GM23338 (cell line): ENCODE data around the gene GLB1L3. TPM values are rescaled to one million over a fixed set of nuclear protein-coding genes. Genes with fewer than 3 reads are reported as not detected.
A peak's percentile ranks its signal among the peaks of the same experiment; 100 is the strongest.

Experiments
- ATAC-seq: fragments of 200-7000 bp; cut with Tn5 transposase; 3 replicates; pipeline ENCODE4 v1.9.1; 2020
- DNase-seq: peaks from one replicate; pipeline ENCODE4 v3.0.0-alpha.2; 2015; ENCODE audit warnings: low spot score
- H2AFZ ChIP-seq: fragments of 200-600 bp; sonication (generic); 2 replicates; pipeline ENCODE4 v1.8.0; 2016; ENCODE audit warnings: antibody characterized with exemption, mild to moderate bottlenecking, moderate library complexity
- H3F3A ChIP-seq: fragments of 200-600 bp; sonication (generic); replicated peaks from 2 replicates; pipeline ENCODE4 v1.8.0; 2017; ENCODE audit warnings: antibody characterized with exemption, mixed run types, low read depth
- H3K27ac ChIP-seq: fragments of 200-600 bp; sonication (generic); 2 replicates; pipeline ENCODE4 v1.6.1; 2016; ENCODE audit warnings: low read depth
- H3K27me3 ChIP-seq: fragments of 200-600 bp; sonication (generic); 2 replicates; pipeline ENCODE4 v1.8.0; 2016; ENCODE audit warnings: mild to moderate bottlenecking, mixed run types, moderate library complexity; ENCODE audit not compliant: insufficient read depth
- H3K36me3 ChIP-seq: fragments of 200-600 bp; sonication (generic); 2 replicates; pipeline ENCODE4 v1.8.0; 2016; ENCODE audit warnings: mild to moderate bottlenecking; ENCODE audit not compliant: insufficient read depth
- H3K4me1 ChIP-seq: fragments of 200-600 bp; sonication (generic); 2 replicates; pipeline ENCODE4 v1.8.0; 2016; ENCODE audit warnings: mild to moderate bottlenecking, moderate library complexity; ENCODE audit not compliant: insufficient read depth
- H3K4me2 ChIP-seq: fragments of 200-600 bp; sonication (generic); 2 replicates; pipeline ENCODE4 v1.7.1; 2017; ENCODE audit warnings: mixed run types
- H3K4me3 ChIP-seq: fragments of 200-600 bp; sonication (generic); 2 replicates; pipeline ENCODE4 v1.6.1; 2016; ENCODE audit warnings: mixed run types
- H3K79me2 ChIP-seq: fragments of 200-600 bp; sonication (generic); replicated peaks from 2 replicates; pipeline ENCODE4 v1.8.0; 2017; ENCODE audit warnings: mild to moderate bottlenecking; ENCODE audit not compliant: insufficient read depth
- H3K9me2 ChIP-seq: fragments of 200-600 bp; sonication (generic); 2 replicates; pipeline ENCODE4 v1.8.0; 2017; ENCODE audit not compliant: insufficient read depth
- H4K20me1 ChIP-seq: fragments of 200-600 bp; sonication (generic); replicated peaks from 2 replicates; pipeline ENCODE4 v1.8.0; 2017; ENCODE audit warnings: mild to moderate bottlenecking; ENCODE audit not compliant: insufficient read depth
- H3K27ac Mint-ChIP-seq: 2 replicates; pipeline ENCODE4 v1.8.0; 2020; ENCODE audit warnings: inconsistent platforms, mild to moderate bottlenecking, moderate library complexity, mixed read lengths
- H3K27me3 Mint-ChIP-seq: 3 replicates; pipeline ENCODE4 v1.8.0; 2022; ENCODE audit warnings: low read depth, mild to moderate bottlenecking, moderate library complexity, mixed read lengths, inconsistent platforms; ENCODE audit not compliant: insufficient read depth, poor library complexity
- H3K36me3 Mint-ChIP-seq: 3 replicates; pipeline ENCODE4 v1.8.0; 2021; ENCODE audit warnings: low read depth, mild to moderate bottlenecking, inconsistent platforms, moderate library complexity, mixed read lengths
- H3K4me1 Mint-ChIP-seq: 3 replicates; pipeline ENCODE4 v1.8.0; 2020; ENCODE audit warnings: mild to moderate bottlenecking, inconsistent platforms, mixed read lengths
- H3K4me3 Mint-ChIP-seq: 3 replicates; pipeline ENCODE4 v1.8.0; 2021; ENCODE audit warnings: moderate library complexity, mild to moderate bottlenecking, inconsistent platforms, mixed read lengths
- H3K9me3 Mint-ChIP-seq: 3 replicates; pipeline ENCODE4 v1.8.0; 2020; ENCODE audit warnings: moderate library complexity, mild to moderate bottlenecking, inconsistent platforms, mixed read lengths
- CTCF ChIP-seq, 2 experiments: fragments of 200-600 bp in 1 of 2; sonication (generic) in 1 of 2; conservative IDR thresholded peaks; 2 replicates each; pipeline versions ENCODE4 v1.5.1 to v1.6.1; 2016 to 2017; ENCODE audit warnings: antibody characterized with exemption in 2 of 2, low read depth in 2 of 2, mild to moderate bottlenecking in 2 of 2, moderate library complexity in 1 of 2
- EZH2 ChIP-seq: fragments of 200-600 bp; sonication (generic); IDR thresholded peaks from one replicate; pipeline ENCODE4 v1.8.0; 2017; ENCODE audit warnings: antibody characterized with exemption, mild to moderate bottlenecking, low read depth; ENCODE audit not compliant: unreplicated experiment
- EZH2phosphoT487 ChIP-seq: fragments of 200-600 bp; sonication (generic); IDR thresholded peaks from one replicate; pipeline ENCODE4 v1.8.1; 2018; ENCODE audit warnings: antibody characterized with exemption; ENCODE audit not compliant: unreplicated experiment
- JUNB ChIP-seq: IDR thresholded peaks from one replicate; pipeline ENCODE4 v1.6.1; 2016; ENCODE audit warnings: antibody characterized with exemption; ENCODE audit not compliant: unreplicated experiment
- NANOG ChIP-seq: IDR thresholded peaks from 2 replicates; pipeline ENCODE4 v1.6.1; 2016; ENCODE audit warnings: antibody characterized with exemption, borderline replicate concordance
- POLR2AphosphoS5 ChIP-seq: IDR thresholded peaks from 2 replicates; pipeline ENCODE4 v1.6.1; 2016; ENCODE audit warnings: antibody characterized with exemption, low read depth
- REST ChIP-seq: IDR thresholded peaks from one replicate; pipeline ENCODE4 v1.6.1; 2018; ENCODE audit warnings: antibody characterized with exemption; ENCODE audit not compliant: unreplicated experiment
- STAT1 ChIP-seq: IDR thresholded peaks from one replicate; pipeline ENCODE4 v1.6.1; 2016; ENCODE audit warnings: antibody characterized with exemption; ENCODE audit not compliant: unreplicated experiment
- ZNF331 ChIP-seq: fragments of 250-450 bp; sonication (Bioruptor Pico); IDR thresholded peaks from 2 replicates; pipeline ENCODE4 v1.5.0; 2020; ENCODE audit warnings: low read depth, mild to moderate bottlenecking, moderate library complexity
- polyA plus RNA-seq: library from polyadenylated mRNA; unstranded; fragments of >200 nt; fragmentation: Nextera tagmentation; extraction: Ambion mirVana; gene quantifications from 2 replicates; pipeline ENCODE4 v1.2.1, GENCODE V29; 2016
- total RNA-seq: library from RNA; depleted of rRNA; stranded (reverse); fragments of >200 nt; shearing (Covaris generic); gene quantifications from 2 replicates; pipeline ENCODE4 v1.2.3, GENCODE V29; 2014

The GLB1L3 gene
- total and polyA plus RNA-seq, 2 experiments from 2014 or later, result 28.8 to 33.1 TPM

GRCh38 chr11:134289167-134289566 lies 13.0 kb downstream of the GLB1L3 start (continued):
- TF ChIP-seq CTCF (conservative IDR thresholded peaks at IDR 0.05; ENCODE audit: low read depth in 2 of 2), result no peak
- TF ChIP-seq EZH2phosphoT487, result no peak

- Histone ChIP-seq H3K4me1 (0 out of 2 replicates have a peak, but pooled peaks cover 6% of the 10 kb centered on the region), H3K36me3 (peaks cover 17% of the 10 kb centered on the region; the same call in 1 of the 2 replicates), H3K9me2 (no peaks in the 10 kb centered on the region), H3F3A (no peaks in the 10 kb centered on the region), H3K27ac (no peak overlapping the region), H3K4me2 (no peak overlapping the region), H3K79me2 (no peaks in the 10 kb centered on the region), H2AFZ (no peak overlapping the region), H3K27me3 (no peaks in the 10 kb centered on the region), H4K20me1 (no peaks in the 10 kb centered on the region), H3K4me3 (no peak overlapping the region)
- DNase-seq, result no peak
- Mint-ChIP-seq H3K4me3 (no peak overlapping the region), H3K27me3 (peaks cover 9% of the 10 kb centered on the region), H3K9me3 (no peaks in the 10 kb centered on the region), H3K4me1 (peaks cover 25% of the 10 kb centered on the region), H3K36me3 (peaks cover 70% of the 10 kb centered on the region), H3K27ac (peak overlapping the region; percentile 92)
- TF ChIP-seq ZNF331 (CRISPR knock-in tag) (no peak), STAT1 (no peak), JUNB (no peak), EZH2phosphoT487 (no peak), EZH2 (no peak), NANOG (no peak), POLR2AphosphoS5 (no peak), REST (no peak), CTCF (conservative IDR thresholded peaks at IDR 0.05; ENCODE audit: low read depth in 2 of 2) (no peak)
- peak; percentile 87 for ATAC-seq
Measured at GRCh38 chr11:134289789-134290188, 13.6 kb downstream of the GLB1L3 start.
